TTC549 (cell line): Measurements from ENCODE around the gene BORCS6.

ENCODE experiments used
- FAIRE-seq: peaks from 2 replicates; lab custom pipeline; 2012; peaks lifted over from hg19 to GRCh38; lab: Jason Lieb, UNC

The BORCS6 gene

GRCh38 chr17:8154608-8155155 lies 35.3 kb downstream of the BORCS6 start:
- FAIRE-seq = no peak

- FAIRE-seq = peak; percentile 33
Measured at GRCh38 chr17:8153957-8154607, 35.9 kb downstream of the BORCS6 start.

DNA sequence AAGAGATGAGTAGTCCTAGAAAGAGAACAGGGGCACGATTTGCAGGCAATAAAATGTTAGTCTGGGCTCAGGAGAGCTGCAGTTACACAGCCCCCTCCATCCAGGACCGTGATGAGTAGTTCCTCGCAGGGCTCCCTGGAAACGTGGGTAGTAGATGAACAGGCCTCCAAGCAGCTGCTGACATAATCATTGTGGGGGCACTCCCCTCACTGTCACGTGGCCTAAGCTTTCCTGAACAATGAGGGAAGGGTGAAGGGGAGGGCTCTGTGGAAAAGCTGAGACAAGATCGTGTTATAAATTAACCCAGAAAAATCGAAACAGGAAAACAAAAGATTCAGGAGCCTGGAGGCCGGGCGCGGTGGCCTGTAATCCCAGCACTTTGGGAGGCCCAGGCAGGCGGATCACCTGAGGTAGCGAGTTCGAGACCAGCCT lies 36.4 kb downstream of the BORCS6 start:
- FAIRE-seq = no peak

DNA sequence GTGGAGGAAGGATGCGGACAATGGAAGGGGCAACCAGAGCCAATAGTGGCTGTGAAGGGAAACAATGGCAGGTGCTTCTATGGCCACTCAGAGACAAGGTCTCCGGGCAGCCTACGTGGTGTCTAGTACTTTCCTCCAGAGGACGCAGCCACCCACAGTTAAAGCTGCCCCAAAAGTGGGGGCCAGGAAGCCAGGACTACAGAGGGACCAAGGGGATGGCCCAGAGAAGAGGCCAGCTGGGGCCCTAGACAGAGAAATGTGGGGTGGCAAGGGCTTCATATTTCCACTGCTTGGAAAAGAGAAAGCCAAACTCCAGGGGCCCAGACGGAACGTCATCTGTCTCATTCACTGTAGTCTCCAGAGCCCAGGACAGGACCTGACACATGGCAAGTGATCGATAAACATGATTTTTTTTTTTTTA lies 36.9 kb downstream of the BORCS6 start:
- FAIRE-seq = no peak

DNA sequence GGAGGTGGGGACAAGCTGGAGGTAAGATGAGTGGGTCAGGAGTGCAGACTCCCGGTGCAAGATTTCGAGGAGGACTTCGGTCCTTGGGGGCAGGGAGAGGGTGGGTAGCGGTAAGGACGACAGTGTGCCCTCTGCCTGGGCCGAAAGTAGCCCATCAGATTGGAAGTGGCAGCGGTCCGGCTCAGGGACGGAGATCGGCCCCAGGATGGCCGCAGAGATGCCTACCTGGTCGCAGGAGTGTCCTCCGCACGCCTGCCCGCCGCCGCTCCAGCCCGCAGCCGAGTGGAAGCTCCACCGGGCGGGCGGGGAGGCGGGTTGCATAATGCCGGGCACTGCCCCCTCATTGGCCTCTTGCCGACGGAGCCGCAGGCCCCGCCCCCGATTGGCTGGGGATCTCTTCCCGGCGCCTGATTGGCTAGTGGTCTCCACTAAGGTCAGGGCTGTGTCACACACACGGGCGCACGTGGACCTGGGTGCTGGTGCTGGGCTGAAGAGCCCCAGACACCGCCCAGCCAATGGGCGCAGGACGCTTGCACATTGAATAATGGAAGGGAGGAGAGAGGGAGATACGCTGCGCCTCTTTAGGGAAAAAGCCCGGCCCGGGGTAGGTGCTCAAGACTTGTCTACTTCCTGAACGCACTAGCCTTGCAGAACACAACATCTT lies 37.7 kb downstream of the BORCS6 start, which contains the start of gene PER1:
TSS of gene PER1 (minus strand) at position 293 of the 664 bp plus-strand sequence. CDS start 1,698 bp downstream, outside the sequence.
- peak; percentile 67 for FAIRE-seq

- no peak for FAIRE-seq
Measured at GRCh38 chr17:8151641-8152111, 38.3 kb downstream of the BORCS6 start.

DNA sequence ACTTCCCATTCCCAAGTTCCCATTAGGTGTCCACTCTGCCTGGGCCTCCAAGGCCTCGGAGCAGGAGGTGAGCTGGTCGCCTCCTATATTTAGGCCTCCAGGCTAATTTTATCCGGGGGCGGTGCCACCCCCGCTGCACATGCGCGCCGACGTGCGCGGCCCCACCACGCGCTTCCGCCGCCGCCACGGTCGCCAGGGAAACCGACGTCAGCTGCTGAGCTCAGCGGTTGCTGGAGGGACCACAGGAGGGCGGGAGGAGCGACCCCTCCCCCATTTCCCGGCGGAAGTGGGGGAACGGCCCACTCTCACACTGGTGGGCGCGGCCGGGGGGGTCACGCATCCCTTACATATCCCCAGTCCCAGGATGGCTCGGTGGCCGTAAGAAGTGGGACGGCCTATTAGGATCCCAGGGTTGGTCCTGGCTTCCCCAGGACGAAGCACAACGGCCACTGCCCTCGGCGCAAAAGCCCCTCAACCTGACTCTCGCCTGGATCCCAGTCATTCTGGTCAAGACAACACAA lies 38.8 kb downstream of the BORCS6 start:
- FAIRE-seq = no peak

DNA sequence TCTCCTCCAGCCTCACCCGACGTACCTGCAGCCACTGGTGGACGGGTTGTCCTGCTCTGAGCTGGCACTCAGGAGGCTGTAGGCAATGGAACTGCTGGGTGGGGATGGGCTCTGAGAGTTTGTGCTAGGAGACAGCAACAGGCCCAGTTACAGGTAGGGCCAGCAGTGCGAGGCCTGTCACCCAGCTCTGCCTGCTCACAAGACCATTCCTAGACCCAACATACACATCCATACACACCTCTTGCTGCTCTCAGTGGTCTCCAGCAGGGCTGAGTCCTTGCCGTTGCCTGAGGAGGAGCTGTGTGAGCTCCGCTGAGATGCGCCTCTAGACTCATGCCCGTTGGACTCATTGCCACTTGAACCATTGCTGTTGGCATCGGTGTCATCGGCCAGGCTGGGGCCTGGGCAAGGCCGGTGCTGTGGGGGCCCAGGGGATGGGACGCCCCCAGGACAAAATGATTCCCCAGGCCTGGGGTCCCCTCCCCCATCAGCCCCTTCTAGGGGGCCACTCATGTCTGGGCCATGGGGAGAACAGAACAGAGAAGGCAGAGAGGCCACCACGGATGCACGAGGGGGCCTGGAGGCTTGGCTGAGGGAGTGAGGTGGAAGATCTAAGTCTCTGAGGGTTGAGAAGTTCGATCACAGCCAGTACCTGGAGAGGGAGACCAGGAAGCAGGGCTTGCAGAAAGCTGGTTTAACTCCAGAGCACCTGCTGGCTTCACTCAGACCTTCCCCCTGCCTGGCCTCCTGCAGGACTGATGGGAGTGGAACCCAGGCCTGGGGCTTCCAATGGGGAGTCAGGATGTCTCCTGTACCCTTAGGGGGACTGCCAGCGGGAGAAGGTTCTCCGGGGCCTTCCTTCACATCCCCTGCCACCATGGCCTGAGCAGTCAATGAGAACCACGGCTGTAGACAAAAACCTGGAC lies 39.5 kb downstream of the BORCS6 start:
- no peak for FAIRE-seq

GRCh38 chr17:8149419-8150193 lies 40.4 kb downstream of the BORCS6 start:
- FAIRE-seq = no peak

DNA sequence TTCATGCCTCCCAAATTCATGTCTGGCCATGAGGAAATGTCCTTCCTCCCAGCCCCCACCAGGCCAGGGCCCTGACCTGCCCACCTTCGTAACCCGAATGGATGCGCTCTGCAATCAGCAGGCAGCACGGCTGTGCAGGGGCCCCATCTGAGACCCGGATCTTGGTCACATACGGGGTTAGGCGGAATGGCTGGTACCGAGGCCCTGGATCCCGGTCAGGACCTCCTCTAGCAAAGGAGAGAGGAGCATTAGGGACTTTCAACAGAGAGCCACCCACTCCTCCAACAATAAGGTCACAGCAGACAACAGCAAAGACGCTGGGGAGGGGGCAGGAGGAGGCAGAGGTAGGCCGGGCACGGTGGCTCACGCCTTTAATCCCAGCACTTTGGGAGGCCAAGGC lies 41.4 kb downstream of the BORCS6 start:
- no peak for FAIRE-seq

DNA sequence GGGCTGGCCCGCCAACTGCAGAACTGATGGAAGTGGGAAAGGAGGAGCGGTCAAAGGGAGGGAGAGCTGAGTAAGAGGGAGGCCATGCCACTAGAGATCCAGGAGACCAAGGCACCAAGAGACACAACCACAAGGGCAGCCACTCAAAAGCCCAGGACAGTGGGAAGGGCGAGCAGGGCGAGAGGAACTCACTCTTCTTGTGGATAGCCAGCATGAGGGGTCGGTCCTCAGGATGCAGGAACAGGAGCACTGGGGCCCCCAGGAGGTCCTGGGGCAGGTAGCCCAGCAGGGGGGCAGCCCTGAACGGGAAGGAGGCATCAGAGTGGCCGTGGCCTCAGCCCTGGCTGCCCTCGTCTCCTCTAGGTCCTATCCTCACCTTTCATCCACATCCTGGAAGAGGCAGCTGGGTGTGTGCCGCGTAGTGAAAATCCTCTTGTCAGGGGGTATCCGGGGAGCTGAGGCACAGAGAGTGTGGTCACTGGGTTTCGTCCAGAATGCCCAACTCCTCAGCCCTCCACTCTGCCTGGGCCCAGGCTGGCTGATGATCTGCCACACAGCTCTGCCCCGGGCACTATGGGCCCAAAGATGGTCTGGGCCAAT lies 42.1 kb downstream of the BORCS6 start:
- FAIRE-seq = no peak

- no peak for FAIRE-seq
Measured at GRCh38 chr17:8147141-8147804, 42.7 kb downstream of the BORCS6 start.

GRCh38 chr17:8146381-8147140 lies 43.4 kb downstream of the BORCS6 start:
- no peak for FAIRE-seq

- no peak for FAIRE-seq
Measured at GRCh38 chr17:8145811-8146210, 44.2 kb downstream of the BORCS6 start.

GRCh38 chr17:8144401-8145231 lies 45.4 kb downstream of the BORCS6 start:
- no peak for FAIRE-seq

GRCh38 chr17:8143581-8144400 lies 46.2 kb downstream of the BORCS6 start:
- no peak for FAIRE-seq

GRCh38 chr17:8142887-8143580 lies 46.9 kb downstream of the BORCS6 start:
- no peak for FAIRE-seq
